Activated naive CD4-positive, alpha-beta T cell treated with anti-CD3 and anti-CD28 coated beads for 36 hours (primary cell): Measurements from ENCODE around the gene HMX1. TPM values are rescaled to one million over a fixed set of nuclear protein-coding genes. Genes with fewer than 3 reads are reported as not detected.

ENCODE experiments used
- CTCF ChIA-PET: fragments of 350-600 bp; sonication (Branson Sonifier 250); formaldehyde crosslinking; loops from one replicate; lab custom pipeline; 2021; ENCODE audit warnings: antibody characterized with exemption; lab: Charles Lee
- DNase-seq: peaks from one replicate; pipeline ENCODE4 v3.0.0-alpha.2; 2020
- H3K27ac Mint-ChIP-seq: one replicate; pipeline ENCODE4 v1.8.0; 2021; ENCODE audit warnings: mild to moderate bottlenecking, mixed read lengths
- H3K27me3 Mint-ChIP-seq: one replicate; pipeline ENCODE4 v1.8.0; 2021; ENCODE audit warnings: low read depth, mixed read lengths
- H3K36me3 Mint-ChIP-seq: one replicate; pipeline ENCODE4 v1.8.0; 2021; ENCODE audit warnings: low read depth, mixed read lengths
- H3K4me1 Mint-ChIP-seq: one replicate; pipeline ENCODE4 v1.8.0; 2021; ENCODE audit warnings: low read depth, mixed read lengths
- H3K4me3 Mint-ChIP-seq: one replicate; pipeline ENCODE4 v1.8.0; 2021; ENCODE audit warnings: mild to moderate bottlenecking, moderate library complexity, mixed read lengths
- H3K9me3 Mint-ChIP-seq: one replicate; pipeline ENCODE4 v1.8.0; 2021; ENCODE audit warnings: mixed read lengths
- intact Hi-C: fragments of 100-400 bp; cut with micrococcal nuclease; formaldehyde crosslinking; loops from one replicate; pipeline ENCODE4 v1.15.1; 2023
- total RNA-seq, 2 experiments: library from RNA; stranded (reverse); gene quantifications; one replicate each; pipeline ENCODE4 v1.2.3, GENCODE V29; 2021

HMX1 gene
- total RNA-seq, 2 experiments from 2014 or later: not detected

DNA sequence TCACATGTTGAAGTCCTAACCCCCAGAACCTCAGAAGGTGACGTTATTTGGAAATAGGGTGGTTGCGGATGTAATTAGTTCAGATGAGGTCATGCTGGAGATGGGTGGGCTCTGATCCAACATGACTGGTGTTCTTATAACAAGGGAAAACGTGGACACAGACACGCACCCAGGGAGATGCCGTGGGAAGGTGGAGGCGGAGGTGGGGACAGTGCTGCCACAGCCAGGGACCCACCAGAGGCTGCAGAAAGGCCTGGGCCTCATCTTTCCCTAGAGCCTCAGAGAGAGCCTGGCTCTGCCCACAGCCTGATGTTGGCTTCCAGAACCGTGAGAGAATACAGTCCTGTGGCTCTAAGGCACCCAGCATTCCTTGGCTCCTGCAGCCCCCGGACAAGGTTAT is 7.9 kb upstream of the HMX1 start:
- H3K27ac Mint-ChIP-seq: no peak overlapping the region
- peaks cover 47% of the 10 kb centered on the region for H3K27me3 Mint-ChIP-seq
- H3K4me1 Mint-ChIP-seq: peaks cover 9% of the 10 kb centered on the region
- intact Hi-C loops: no loop called here
- CTCF ChIA-PET: no interaction called here
- H3K9me3 Mint-ChIP-seq: no peaks in the 10 kb centered on the region
- no peak for DNase-seq
- H3K4me3 Mint-ChIP-seq: no peak overlapping the region
- no peaks in the 10 kb centered on the region for H3K36me3 Mint-ChIP-seq

- Mint-ChIP-seq H3K27me3 (peaks cover 56% of the 10 kb centered on the region), H3K4me3 (no peak overlapping the region), H3K27ac (no peak overlapping the region), H3K4me1 (peaks cover 9% of the 10 kb centered on the region), H3K9me3 (no peaks in the 10 kb centered on the region), H3K36me3 (no peaks in the 10 kb centered on the region)
- DNase-seq: no peak
- CTCF ChIA-PET: no interaction called here
- intact Hi-C loops: no loop called here
These were observed 6.8 kb upstream of the HMX1 start for GRCh38 chr4:8878421-8878820.

DNA sequence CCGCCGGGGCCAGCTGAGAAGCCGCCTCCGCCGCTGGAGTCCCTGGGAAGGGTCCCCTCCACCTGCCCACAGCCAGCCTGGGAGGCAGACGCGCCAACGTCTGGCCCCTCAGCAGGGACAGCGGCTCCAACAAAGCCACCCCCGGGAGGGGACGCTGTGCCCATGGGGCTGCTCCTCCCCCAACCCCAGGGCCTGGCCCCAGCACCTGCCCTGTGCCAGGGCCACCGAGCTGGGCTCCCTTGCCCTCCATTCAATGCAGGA is 6.1 kb upstream of the HMX1 start:
- no peaks in the 10 kb centered on the region for H3K9me3 Mint-ChIP-seq
- no peak overlapping the region for H3K4me3 Mint-ChIP-seq
- H3K27ac Mint-ChIP-seq: no peak overlapping the region
- H3K4me1 Mint-ChIP-seq: peaks cover 9% of the 10 kb centered on the region
- H3K27me3 Mint-ChIP-seq: peaks cover 63% of the 10 kb centered on the region
- CTCF ChIA-PET: no interaction called here
- DNase-seq: no peak
- intact Hi-C loops: no loop called here
- H3K36me3 Mint-ChIP-seq: no peaks in the 10 kb centered on the region

DNA sequence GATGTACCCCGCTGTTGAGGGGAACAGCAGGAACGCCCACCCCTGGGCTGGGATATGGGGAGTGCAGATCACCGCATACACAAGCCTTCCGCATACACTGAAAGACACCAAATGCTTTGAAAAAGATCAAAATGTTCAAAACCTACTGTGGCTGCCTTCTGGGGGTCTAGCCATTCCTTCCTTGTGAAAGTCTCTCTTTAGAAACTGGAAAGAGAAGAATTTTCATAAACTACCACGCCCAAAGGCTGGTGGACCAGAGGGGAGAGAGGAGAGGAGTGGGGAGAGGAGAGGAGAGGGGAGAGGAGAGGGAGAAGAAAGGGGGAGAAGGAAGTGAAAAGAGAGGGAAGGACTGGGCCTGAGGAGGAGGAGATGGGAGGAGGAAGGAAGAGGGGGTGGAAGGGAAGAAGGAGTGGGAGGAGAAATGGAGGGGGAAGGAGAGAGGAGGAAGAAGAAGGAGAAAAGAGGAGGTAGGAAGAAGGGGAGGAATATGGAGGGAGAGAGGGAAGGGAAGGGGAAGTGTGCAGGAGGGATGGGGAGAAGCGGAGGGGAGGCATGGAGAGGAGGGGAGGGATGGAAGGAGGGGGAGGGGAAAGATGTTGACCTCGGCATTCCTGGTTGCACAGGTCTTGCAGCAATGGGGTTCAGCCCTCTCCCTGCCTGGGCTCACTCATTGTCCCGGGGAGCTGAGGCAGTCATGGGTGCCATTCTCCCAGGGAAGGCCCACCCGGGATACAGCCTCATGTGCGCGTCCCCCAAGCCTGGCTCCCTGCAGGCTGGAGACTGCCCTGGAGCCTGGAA is 5.5 kb upstream of the HMX1 start:
- Mint-ChIP-seq H3K36me3 (no peaks in the 10 kb centered on the region), H3K9me3 (no peaks in the 10 kb centered on the region), H3K4me3 (no peak overlapping the region), H3K4me1 (peaks cover 10% of the 10 kb centered on the region), H3K27ac (no peak overlapping the region), H3K27me3 (peaks cover 67% of the 10 kb centered on the region)
- no peak for DNase-seq
- intact Hi-C loops: no loop called here
- CTCF ChIA-PET: no interaction called here

DNA sequence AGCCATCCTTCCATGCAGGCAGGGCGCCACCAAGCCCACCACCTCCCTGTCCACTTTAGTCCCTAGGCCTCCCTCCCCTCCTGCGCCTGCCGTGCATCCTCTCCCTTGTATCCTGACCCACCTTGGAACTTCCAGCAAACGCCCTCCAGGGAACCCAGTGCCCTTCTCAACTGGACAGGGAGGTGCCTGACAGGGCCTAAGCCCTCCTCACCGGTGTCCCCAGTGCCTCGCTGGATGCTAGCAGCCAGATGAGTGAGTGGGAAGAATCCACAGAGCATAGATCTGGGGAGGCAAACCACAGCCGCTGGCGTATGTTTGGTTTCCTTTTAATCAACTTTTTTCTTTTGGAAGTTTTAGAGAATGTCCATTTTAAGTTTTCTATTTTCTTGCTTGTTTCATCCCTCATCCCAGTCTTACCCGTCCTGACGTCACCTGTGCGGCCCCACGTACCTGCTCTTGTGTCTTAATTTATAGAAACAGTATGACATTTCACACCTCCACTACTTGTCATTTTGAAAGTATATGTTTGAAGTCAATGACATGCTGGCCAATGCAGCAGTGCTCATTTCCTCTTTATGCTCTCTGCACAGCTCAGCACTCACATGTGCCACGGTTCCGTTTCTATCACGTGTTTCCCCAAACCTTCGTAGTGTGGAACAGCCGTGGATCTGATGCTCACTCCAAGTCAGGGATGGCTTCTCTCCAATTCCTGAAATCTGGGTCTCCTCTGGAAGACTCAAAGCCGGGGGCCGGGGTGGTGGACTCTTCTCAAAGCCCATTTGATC is 3.4 kb upstream of the HMX1 start:
- Mint-ChIP-seq H3K36me3 (no peaks in the 10 kb centered on the region), H3K27me3 (peaks cover 71% of the 10 kb centered on the region), H3K9me3 (no peaks in the 10 kb centered on the region), H3K27ac (no peak overlapping the region), H3K4me3 (no peak overlapping the region), H3K4me1 (peaks cover 14% of the 10 kb centered on the region)
- CTCF ChIA-PET: interaction anchor here (1.1 kb wide), 1 partner anchor 405 kb away, joined by 4 read pairs; no protein-coding TSS in a partner anchor
- intact Hi-C loops: no loop called here
- DNase-seq: peak; percentile 17

- intact Hi-C loops: no loop called here
- H3K27ac Mint-ChIP-seq: no peak overlapping the region
- H3K9me3 Mint-ChIP-seq: no peaks in the 10 kb centered on the region
- H3K4me3 Mint-ChIP-seq: no peak overlapping the region
- H3K36me3 Mint-ChIP-seq: no peaks in the 10 kb centered on the region
- peaks cover 76% of the 10 kb centered on the region for H3K27me3 Mint-ChIP-seq
- peaks cover 14% of the 10 kb centered on the region for H3K4me1 Mint-ChIP-seq
- CTCF ChIA-PET: no interaction called here
- DNase-seq: no peak
These were observed 2.6 kb upstream of the HMX1 start for GRCh38 chr4:8874003-8874895.

DNA sequence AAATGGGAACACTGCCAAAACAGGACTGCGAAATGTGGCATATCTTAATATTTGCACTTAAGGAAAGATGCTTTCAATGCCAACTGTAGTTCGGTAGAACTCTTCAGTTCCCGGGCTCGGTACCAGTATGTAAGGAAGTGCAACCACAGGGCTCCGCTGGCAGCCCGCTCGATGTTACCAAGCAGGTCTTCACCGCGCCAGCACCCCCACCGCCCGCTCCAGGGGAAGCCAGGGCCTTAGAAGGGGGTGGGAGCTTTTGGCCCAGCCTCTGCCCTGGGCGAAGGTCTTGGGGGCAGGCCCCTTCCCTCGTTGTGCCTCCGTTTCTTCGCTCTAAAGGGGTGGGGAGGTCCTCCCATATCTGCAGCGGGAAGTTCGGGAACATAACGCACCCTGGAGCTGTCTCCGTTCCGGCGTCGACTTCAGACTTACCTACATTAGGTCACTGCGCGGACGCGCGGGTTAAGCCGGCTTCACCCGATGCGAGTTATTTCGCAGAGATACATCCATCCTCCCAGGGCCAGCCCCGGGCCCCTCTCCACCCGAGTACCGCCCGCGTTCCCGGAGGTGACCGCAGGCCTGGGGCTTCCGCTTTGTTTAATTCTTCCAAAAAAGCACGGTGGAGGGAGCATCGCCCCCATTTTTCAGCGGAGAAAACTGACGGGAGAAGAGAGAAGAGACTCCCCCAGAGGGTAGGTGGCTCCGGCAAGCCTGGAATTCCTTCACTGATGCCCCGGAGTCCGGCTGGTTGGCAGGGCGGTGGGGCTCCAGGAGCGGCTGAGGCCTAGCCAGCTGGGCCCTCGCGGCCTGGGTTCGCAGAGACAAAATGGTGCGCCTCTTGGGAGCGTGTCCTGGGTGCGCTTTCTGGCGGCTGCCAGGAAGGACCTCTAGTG is 1.0 kb upstream of the HMX1 start:
- Mint-ChIP-seq H3K27me3 (peaks cover 77% of the 10 kb centered on the region), H3K36me3 (no peaks in the 10 kb centered on the region), H3K4me3 (no peak overlapping the region), H3K27ac (no peak overlapping the region), H3K9me3 (no peaks in the 10 kb centered on the region), H3K4me1 (peaks cover 13% of the 10 kb centered on the region)
- CTCF ChIA-PET: no interaction called here
- DNase-seq: no peak
- intact Hi-C loops: loop anchor here (2.0 kb wide), 1 partner anchor 16 kb away; no protein-coding TSS in a partner anchor

DNA sequence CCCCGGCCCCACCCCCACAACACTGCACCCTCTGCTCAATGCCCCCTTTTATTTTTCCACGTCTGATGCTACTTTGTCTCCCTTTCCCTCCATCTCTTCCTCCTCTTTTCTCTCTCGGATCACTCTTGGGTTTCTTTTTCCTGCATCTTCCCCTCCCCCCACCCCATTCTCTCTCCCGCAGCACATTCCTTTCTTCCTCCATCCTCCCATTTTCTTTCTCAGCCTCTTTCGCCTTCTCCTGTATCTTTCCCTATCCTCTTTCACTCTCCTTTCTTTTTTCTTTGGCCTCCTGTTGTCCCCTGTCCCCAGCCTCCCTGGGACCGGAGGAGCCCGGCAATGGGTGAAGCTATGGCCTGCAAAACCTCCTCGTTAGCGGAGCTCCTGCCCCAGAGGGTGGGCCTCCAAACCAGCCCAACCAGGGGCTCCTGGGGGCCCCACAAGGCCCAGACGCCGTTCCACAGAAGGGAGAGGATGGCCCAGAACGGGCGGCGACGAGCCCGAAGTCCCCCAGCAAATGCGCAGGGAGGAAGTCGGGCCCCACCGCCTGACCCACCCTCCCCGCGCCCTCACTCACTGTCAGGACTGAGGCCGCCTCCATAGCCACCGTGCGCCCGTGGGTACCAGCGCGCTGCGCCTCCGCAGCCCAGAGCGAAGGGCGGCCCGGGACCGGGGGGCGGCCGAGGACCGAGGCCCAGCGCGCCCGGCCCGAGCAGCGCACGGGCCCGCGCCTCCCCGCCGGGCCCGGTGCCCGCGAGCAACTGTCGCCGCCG is 807 bp downstream of the HMX1 start:
- DNase-seq: no peak
- peaks cover 73% of the 10 kb centered on the region for H3K27me3 Mint-ChIP-seq
- no peaks in the 10 kb centered on the region for H3K36me3 Mint-ChIP-seq
- CTCF ChIA-PET: interaction anchor here (0.6 kb wide), 1 partner anchor 414 kb away, joined by 3 read pairs; no protein-coding TSS in a partner anchor
- intact Hi-C loops: no loop called here
- peaks cover 14% of the 10 kb centered on the region for H3K4me1 Mint-ChIP-seq
- H3K4me3 Mint-ChIP-seq: no peak overlapping the region
- no peak overlapping the region for H3K27ac Mint-ChIP-seq
- no peaks in the 10 kb centered on the region for H3K9me3 Mint-ChIP-seq

DNA sequence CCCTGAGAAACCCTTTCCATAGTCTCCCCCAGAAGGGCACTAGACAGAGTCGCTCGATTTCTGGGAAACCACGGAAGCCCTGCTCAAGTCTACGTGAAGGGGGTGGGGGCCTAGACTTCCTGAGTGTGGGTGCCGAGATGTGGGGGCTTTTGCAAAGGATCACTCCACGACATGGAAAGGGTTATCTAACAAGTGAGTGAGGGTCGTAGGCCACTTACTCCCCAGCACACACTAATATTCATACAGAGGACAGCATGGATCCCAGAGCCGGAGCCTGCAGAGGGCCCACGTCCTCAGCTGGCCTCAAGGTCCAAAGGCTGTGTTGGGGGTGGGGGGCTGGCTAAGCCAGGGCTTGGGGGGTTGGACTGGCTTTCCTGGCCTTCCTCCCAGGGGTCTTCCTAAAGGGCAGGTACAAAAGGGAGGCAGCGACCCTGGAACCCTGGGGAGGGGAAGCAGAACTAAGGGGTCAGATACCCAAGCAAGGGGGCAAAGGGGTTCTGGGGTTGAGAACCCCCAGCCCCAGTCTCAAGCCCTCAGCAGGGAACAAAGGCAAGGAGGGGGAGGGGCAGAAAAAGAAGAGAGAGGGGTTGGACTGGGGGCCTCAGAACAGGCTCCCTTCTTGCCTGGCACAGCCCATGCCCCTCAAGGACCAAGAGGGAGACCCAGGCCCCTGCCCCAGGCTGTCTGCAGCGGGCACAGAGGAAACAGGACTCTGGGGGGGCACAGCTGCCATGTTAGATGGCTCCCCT is 1.6 kb downstream of the HMX1 start:
- H3K4me3 Mint-ChIP-seq: no peak overlapping the region
- H3K4me1 Mint-ChIP-seq: peaks cover 11% of the 10 kb centered on the region
- DNase-seq: no peak
- CTCF ChIA-PET: no interaction called here
- no peaks in the 10 kb centered on the region for H3K36me3 Mint-ChIP-seq
- H3K27ac Mint-ChIP-seq: no peak overlapping the region
- no peaks in the 10 kb centered on the region for H3K9me3 Mint-ChIP-seq
- peaks cover 66% of the 10 kb centered on the region for H3K27me3 Mint-ChIP-seq
- intact Hi-C loops: no loop called here

- CTCF ChIA-PET: no interaction called here
- H3K27me3 Mint-ChIP-seq: peaks cover 66% of the 10 kb centered on the region
These were observed 2.4 kb downstream of the HMX1 start for GRCh38 chr4:8869002-8869897.

More at GRCh38 chr4:8869002-8869897, 2.4 kb downstream of the HMX1 start:
- Mint-ChIP-seq H3K4me1 (peaks cover 11% of the 10 kb centered on the region), H3K9me3 (no peaks in the 10 kb centered on the region), H3K36me3 (no peaks in the 10 kb centered on the region), H3K4me3 (no peak overlapping the region), H3K27ac (no peak overlapping the region)
- DNase-seq: no peak
- intact Hi-C loops: no loop called here
